Right cardiac atrium (tissue), 5 donors: ENCODE measurements around the gene DIAPH3. TPM values are rescaled to one million over a fixed set of nuclear protein-coding genes. Genes with fewer than 3 reads are reported as not detected.
A peak's percentile ranks its signal among the peaks of the same experiment; 100 is the strongest.

Experiments
- ATAC-seq, 2 donors: fragments of 200-7000 bp; cut with Tn5 transposase; one replicate each; pipeline versions ENCODE4 v1.8.0 to v1.9.1; 2020; ENCODE audit warnings: moderate library complexity in 2 of 2, mild to moderate bottlenecking in 1 of 2
- DNase-seq, 3 donors: peaks; one replicate each; pipeline ENCODE4 v3.0.0-alpha.2; 2020
- H3K27ac ChIP-seq: one replicate; pipeline ENCODE4 v1.5.1; 2013; ENCODE audit warnings: mild to moderate bottlenecking, low read length, control low read depth, moderate library complexity
- H3K27me3 ChIP-seq: one replicate; pipeline ENCODE4 v1.6.1; 2013; ENCODE audit not compliant: control insufficient read depth, insufficient read depth
- H3K4me1 ChIP-seq: one replicate; pipeline ENCODE4 v1.6.1; 2013; ENCODE audit warnings: low read length; ENCODE audit not compliant: control insufficient read depth, insufficient read depth
- H3K4me3 ChIP-seq: one replicate; pipeline ENCODE4 v1.5.1; 2013; ENCODE audit warnings: low read length, control low read depth
- H3K9me3 ChIP-seq: one replicate; pipeline ENCODE4 v1.6.1; 2013; ENCODE audit warnings: low read length; ENCODE audit not compliant: control insufficient read depth
- WGBS: extraction: QIAGEN DNeasy Blood & Tissue Kit; methylation state at CpG from one replicate; pipeline ENCODE4 v1.1.7; 2013; 5-methylcytosine and 5-hydroxymethylcytosine counted together
- intact Hi-C, 4 donors: fragments of 100-400 bp; cut with DNase I; formaldehyde crosslinking; loops; one replicate each; pipeline versions ENCODE4 v1.11.0 to v1.14.0; 2022 to 2023
- polyA plus RNA-seq: library from polyadenylated mRNA; stranded (reverse); fragments of 200-250 nt; gene quantifications from one replicate; pipeline ENCODE4 v1.2.3, GENCODE V29; 2013
- total RNA-seq, 4 donors: library from RNA; stranded (reverse); fragmentation: NEBNext Ultra II Directional; extraction: Animal tissue kit (Norgen Biotek cat#: 25700); gene quantifications; one replicate each; pipeline ENCODE4 v1.2.1, GENCODE V29; 2021
- donor health status: healthy with polysubstance abuse.
- donor health status: DM: no; HTN: yes; CAD: no.
- donor health status: DM: no; HTN: no; CAD: no.
- donor health status: DM: no; HTN: yes; CAD: no; lungs with severe emphysema.
- donor health status: DM: yes; HTN: yes; CAD: no.

Gene DIAPH3
- total and polyA plus RNA-seq, 5 donors = 0.09 to 0.46 (median 0.33) TPM

GRCh38 chr13:59673286-59673685 is 490.4 kb downstream of the DIAPH3 start:
- H3K9me3 ChIP-seq = no peaks in the 10 kb centered on the region
- no peak overlapping the region for H3K4me3 ChIP-seq
- DNase-seq (no peak), ATAC-seq (no peak)
- peaks cover 2% of the 10 kb centered on the region for H3K4me1 ChIP-seq
- intact Hi-C loops = loop anchor here in 1 of 4 donors (10.0 kb wide), 1 partner anchor 278 kb away; no protein-coding TSS in a partner anchor
- no peaks in the 10 kb centered on the region for H3K27me3 ChIP-seq
- H3K27ac ChIP-seq = no peak overlapping the region
- 97% methylated on average over 1 of the region's 1 CpG for WGBS

GRCh38 chr13:59672445-59672844 is 491.3 kb downstream of the DIAPH3 start:
- Histone ChIP-seq H3K4me1 (peaks cover 2% of the 10 kb centered on the region), H3K9me3 (no peaks in the 10 kb centered on the region), H3K27ac (no peak overlapping the region), H3K4me3 (no peak overlapping the region), H3K27me3 (no peaks in the 10 kb centered on the region)
- no peak for ATAC-seq
- no peak for DNase-seq
- intact Hi-C loops = loop anchor here in 1 of 4 donors (10.0 kb wide), 1 partner anchor 278 kb away; no protein-coding TSS in a partner anchor
- WGBS = 81% methylated on average over 4 of the region's 4 CpGs

- 79% methylated on average over 2 of the region's 2 CpGs for WGBS
- intact Hi-C loops = loop anchor here in 1 of 4 donors (10.0 kb wide), 1 partner anchor 277 kb away; no protein-coding TSS in a partner anchor
- H3K9me3 ChIP-seq = no peaks in the 10 kb centered on the region
- no peaks in the 10 kb centered on the region for H3K27me3 ChIP-seq
- peak in 1 of 3 donors; percentile 53 for DNase-seq
- H3K4me3 ChIP-seq = no peak overlapping the region
- no peak for ATAC-seq
- H3K27ac ChIP-seq = no peak overlapping the region
- H3K4me1 ChIP-seq = peaks cover 4% of the 10 kb centered on the region
Measured at GRCh38 chr13:59671881-59672280, 491.8 kb downstream of the DIAPH3 start.

GRCh38 chr13:59666504-59666903 is 497.2 kb downstream of the DIAPH3 start:
- 14% methylated on average over 7 of the region's 7 CpGs for WGBS
- Histone ChIP-seq H3K4me1 (peaks cover 1% of the 10 kb centered on the region), H3K9me3 (no peaks in the 10 kb centered on the region), H3K4me3 (peak overlapping the region; percentile 28), H3K27ac (no peak overlapping the region), H3K27me3 (no peaks in the 10 kb centered on the region)
- DNase-seq = no peak
- intact Hi-C loops = no loop called here
- peak; percentile 66 to 89 for ATAC-seq

- no peak overlapping the region for H3K4me3 ChIP-seq
- no peaks in the 10 kb centered on the region for H3K27me3 ChIP-seq
- H3K9me3 ChIP-seq = no peaks in the 10 kb centered on the region
- H3K27ac ChIP-seq = no peak overlapping the region
- DNase-seq (no peak), ATAC-seq (no peak)
- WGBS = 65% methylated on average over 3 of the region's 3 CpGs
- intact Hi-C loops = no loop called here
- H3K4me1 ChIP-seq = peaks cover 1% of the 10 kb centered on the region
Measured at GRCh38 chr13:59665732-59666131, 498.0 kb downstream of the DIAPH3 start.

- DNase-seq = no peak
- Histone ChIP-seq H3K4me3 (no peak overlapping the region), H3K9me3 (no peaks in the 10 kb centered on the region), H3K27ac (no peak overlapping the region), H3K27me3 (no peaks in the 10 kb centered on the region), H3K4me1 (peaks cover 1% of the 10 kb centered on the region)
- ATAC-seq = no peak
- intact Hi-C loops = no loop called here
- 78% methylated on average over 1 of the region's 1 CpG for WGBS
Measured at GRCh38 chr13:59665184-59665583, 498.5 kb downstream of the DIAPH3 start.

- peaks cover 1% of the 10 kb centered on the region for H3K4me1 ChIP-seq
- DNase-seq = no peak
- intact Hi-C loops = no loop called here
- no peaks in the 10 kb centered on the region for H3K27me3 ChIP-seq
- ATAC-seq = peak in 1 of 2 donors; percentile 32
- no peak overlapping the region for H3K4me3 ChIP-seq
- no peak overlapping the region for H3K27ac ChIP-seq
- WGBS = 52% methylated on average over 8 of the region's 8 CpGs
- H3K9me3 ChIP-seq = no peaks in the 10 kb centered on the region
Measured at GRCh38 chr13:59664586-59664985, 499.1 kb downstream of the DIAPH3 start.

GRCh38 chr13:59663707-59664106 is 500.0 kb downstream of the DIAPH3 start:
- Histone ChIP-seq H3K9me3 (no peaks in the 10 kb centered on the region), H3K27ac (no peak overlapping the region), H3K4me1 (peaks cover 1% of the 10 kb centered on the region), H3K4me3 (no peak overlapping the region), H3K27me3 (no peaks in the 10 kb centered on the region)
- WGBS = 98% methylated on average over 7 of the region's 7 CpGs
- no peak for ATAC-seq
- intact Hi-C loops = no loop called here
- no peak for DNase-seq

GRCh38 chr13:59660582-59660981 is 503.1 kb downstream of the DIAPH3 start:
- WGBS = 92% methylated on average over 5 of the region's 5 CpGs

GRCh38 chr13:59659981-59660380 is 503.7 kb downstream of the DIAPH3 start:
- no peaks in the 10 kb centered on the region for H3K27me3 ChIP-seq
- intact Hi-C loops = no loop called here

More at GRCh38 chr13:59660582-59660981, 503.1 kb downstream of the DIAPH3 start:
- no peak overlapping the region for H3K27ac ChIP-seq
- no peaks in the 10 kb centered on the region for H3K9me3 ChIP-seq
- intact Hi-C loops = no loop called here
- H3K27me3 ChIP-seq = no peaks in the 10 kb centered on the region
- H3K4me3 ChIP-seq = no peak overlapping the region
- ATAC-seq = no peak
- H3K4me1 ChIP-seq = no peaks in the 10 kb centered on the region
- DNase-seq = no peak

GRCh38 chr13:59658738-59659330 is 504.9 kb downstream of the DIAPH3 start:
- intact Hi-C loops = no loop called here
- peak; percentile 48 to 58 for ATAC-seq

More at GRCh38 chr13:59659981-59660380, 503.7 kb downstream of the DIAPH3 start:
- H3K27ac ChIP-seq = no peak overlapping the region
- H3K4me1 ChIP-seq = no peaks in the 10 kb centered on the region
- DNase-seq (no peak), ATAC-seq (no peak)
- no peak overlapping the region for H3K4me3 ChIP-seq
- WGBS = 72% methylated on average over 5 of the region's 5 CpGs
- no peaks in the 10 kb centered on the region for H3K9me3 ChIP-seq

More at GRCh38 chr13:59658738-59659330, 504.9 kb downstream of the DIAPH3 start:
- 56% methylated on average over 6 of the region's 6 CpGs for WGBS
- DNase-seq = no peak
- no peaks in the 10 kb centered on the region for H3K9me3 ChIP-seq
- H3K4me1 ChIP-seq = no peaks in the 10 kb centered on the region
- no peaks in the 10 kb centered on the region for H3K27me3 ChIP-seq
- H3K27ac ChIP-seq = no peak overlapping the region
- no peak overlapping the region for H3K4me3 ChIP-seq
